Esophagus muscularis mucosa (tissue), 3 donors: Measurements from ENCODE around the gene PDZRN3.

Experiments used
- CTCF ChIP-seq, 3 experiments: fragments of 200-600 bp in 2 of 3; fragments of 450-650 bp in 1 of 3; sonication (generic) in 2 of 3; IDR thresholded peaks; one replicate each; pipeline ENCODE4 v1.5.1; 2017 to 2019; ENCODE audit warnings: antibody characterized with exemption in 3 of 3, mild to moderate bottlenecking in 2 of 3, moderate library complexity in 1 of 3
- POLR2A ChIP-seq: fragments of 450-650 bp; IDR thresholded peaks from one replicate; pipeline ENCODE4 v1.6.1; 2017; ENCODE audit warnings: antibody characterized with exemption, moderate library complexity, mild to moderate bottlenecking, low read depth
- POLR2AphosphoS5 ChIP-seq, 2 donors: sonication (generic); formaldehyde crosslinking; IDR thresholded peaks; one replicate each; pipeline ENCODE4 v1.6.1; 2017; ENCODE audit warnings: antibody characterized with exemption in 2 of 2

DNA sequence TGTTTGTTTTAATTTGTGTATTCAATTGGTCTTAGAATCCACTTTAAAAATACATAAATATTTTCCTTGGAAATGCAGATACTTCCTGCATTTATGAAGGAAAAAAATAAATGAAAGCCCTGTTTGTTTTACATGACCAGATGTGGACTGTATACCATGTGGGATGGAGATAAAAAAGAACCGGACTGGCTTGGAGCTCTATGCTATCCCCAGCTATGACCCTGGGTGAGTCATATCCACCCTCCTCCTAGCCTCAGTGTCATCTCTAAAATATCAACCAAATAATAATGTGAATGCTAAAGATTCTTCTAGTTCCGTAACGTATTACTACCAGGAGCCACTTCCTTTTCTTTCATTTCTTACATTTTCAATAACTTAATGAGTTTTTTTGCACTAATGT lies 44.5 kb upstream of the PDZRN3 start:
- TF ChIP-seq CTCF (IDR thresholded peaks at IDR 0.05) (no peak), POLR2A (no peak), POLR2AphosphoS5 (IDR thresholded peaks at IDR 0.05) (no peak)
